GM18499 (cell line): ENCODE results near the gene ICAM4.
"Not testable (repeated sequence)": the region's sequence is repeated elsewhere in the genome, so short reads cannot be mapped to it uniquely, and the experiment has no call there.

ENCODE experiments used
- ATAC-seq: cut with Tn5 transposase; IDR thresholded peaks from one replicate; pipeline ENCODE4 v1.9.1; 2021; ENCODE audit warnings: moderate number of reproducible peaks; ENCODE audit not compliant: insufficient read depth, unreplicated experiment

The ICAM4 gene

DNA sequence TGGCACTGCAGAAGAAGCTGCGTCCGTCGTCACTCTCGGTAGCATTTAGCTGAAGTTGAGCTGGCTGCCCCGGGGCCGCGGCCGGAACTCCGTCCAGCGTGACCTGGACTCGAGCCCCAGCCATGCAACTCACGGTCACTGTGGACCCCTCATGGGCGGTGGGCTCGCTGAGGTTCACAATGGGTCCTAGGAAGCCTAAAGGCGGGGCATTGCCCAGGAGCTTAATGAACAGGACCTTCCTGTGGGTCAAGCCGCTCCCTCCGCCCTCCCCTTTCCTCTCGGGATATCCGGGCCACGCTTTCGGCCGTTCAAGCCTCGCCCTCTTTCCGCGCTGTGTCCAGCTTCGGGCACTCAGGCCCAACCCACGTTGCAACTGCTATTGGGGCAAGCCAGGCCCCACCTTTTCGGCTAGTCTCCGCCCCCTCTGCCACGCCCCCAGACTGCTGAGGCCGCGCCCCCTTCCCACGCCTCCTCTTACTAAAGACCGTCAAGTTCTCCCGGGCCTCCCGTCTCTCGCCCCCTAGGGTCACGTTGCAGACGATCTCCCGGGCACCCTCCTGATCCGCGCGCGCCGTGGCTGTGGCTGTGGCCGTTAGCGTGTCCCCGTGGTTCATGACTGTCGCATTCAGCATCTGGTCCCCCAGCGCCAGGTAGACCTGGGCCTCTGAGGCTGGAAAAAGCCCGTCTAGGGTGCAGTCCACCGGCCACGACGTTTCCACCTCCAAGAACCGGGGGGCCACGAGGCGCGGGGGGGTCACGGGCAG lies 48.0 kb downstream of the ICAM4 start:
- ATAC-seq = no peak

DNA sequence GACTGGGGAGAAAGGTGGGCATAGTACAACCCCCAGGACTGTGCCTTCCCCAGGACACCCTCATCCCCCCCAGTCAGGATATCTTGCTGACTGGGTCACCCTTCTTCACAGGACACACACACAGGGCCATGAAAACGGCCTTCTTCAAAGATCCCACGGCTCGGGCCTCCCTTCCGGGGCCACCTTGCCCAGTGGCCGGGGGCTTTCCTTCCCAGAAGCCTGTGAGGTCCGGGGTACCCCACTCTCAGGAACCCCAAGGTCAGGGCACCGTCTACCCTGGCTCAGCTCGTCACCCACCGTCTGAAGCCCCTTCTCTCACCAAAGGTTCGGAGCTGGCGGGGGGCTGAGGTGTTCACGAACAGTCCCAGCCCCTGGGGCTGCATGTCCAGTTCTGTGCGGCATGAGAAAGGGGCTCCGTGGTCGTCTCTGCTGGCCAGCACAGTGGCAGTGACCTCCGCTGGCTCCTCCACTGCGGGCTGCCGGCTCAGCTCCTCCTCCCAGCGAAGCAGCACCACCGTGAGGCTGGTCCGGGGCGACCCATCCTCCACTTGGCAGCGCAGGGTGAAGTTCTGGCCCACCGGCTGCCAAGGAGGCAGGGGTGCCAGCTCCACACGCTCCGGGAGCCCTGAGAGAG lies 48.7 kb downstream of the ICAM4 start:
- ATAC-seq = no peak

DNA sequence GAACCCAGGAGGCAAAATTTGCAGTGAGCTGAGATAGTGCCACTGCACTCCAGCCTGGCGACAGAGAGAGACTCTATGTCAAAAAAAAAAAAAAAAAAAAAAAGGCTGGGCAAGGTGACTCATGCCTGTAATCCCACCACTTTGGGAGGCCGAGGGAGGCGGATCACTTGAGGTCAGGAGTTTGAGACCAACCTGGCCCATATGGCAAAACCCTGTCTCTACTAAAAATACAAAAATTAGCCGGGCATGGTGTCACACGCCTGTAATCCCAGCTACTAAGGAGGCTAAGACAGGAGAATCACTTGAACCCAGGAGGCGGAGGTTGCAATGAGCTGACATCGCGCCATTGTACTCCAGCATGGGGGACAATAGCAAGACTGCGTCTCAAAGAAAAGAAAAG lies 50.0 kb downstream of the ICAM4 start:
- ATAC-seq = not testable (repeated sequence)
